Glomerular visceral epithelial cell (primary cell): ENCODE results near the gene LETM1.

Source experiments
- DNase-seq: peaks from one replicate; pipeline ENCODE4 v3.0.0-alpha.2; 2016; ENCODE audit errors: extremely low spot score

Gene LETM1

GRCh38 chr4:1778642-1779392 lies 77.1 kb downstream of the LETM1 start:
- DNase-seq = no peak

DNA sequence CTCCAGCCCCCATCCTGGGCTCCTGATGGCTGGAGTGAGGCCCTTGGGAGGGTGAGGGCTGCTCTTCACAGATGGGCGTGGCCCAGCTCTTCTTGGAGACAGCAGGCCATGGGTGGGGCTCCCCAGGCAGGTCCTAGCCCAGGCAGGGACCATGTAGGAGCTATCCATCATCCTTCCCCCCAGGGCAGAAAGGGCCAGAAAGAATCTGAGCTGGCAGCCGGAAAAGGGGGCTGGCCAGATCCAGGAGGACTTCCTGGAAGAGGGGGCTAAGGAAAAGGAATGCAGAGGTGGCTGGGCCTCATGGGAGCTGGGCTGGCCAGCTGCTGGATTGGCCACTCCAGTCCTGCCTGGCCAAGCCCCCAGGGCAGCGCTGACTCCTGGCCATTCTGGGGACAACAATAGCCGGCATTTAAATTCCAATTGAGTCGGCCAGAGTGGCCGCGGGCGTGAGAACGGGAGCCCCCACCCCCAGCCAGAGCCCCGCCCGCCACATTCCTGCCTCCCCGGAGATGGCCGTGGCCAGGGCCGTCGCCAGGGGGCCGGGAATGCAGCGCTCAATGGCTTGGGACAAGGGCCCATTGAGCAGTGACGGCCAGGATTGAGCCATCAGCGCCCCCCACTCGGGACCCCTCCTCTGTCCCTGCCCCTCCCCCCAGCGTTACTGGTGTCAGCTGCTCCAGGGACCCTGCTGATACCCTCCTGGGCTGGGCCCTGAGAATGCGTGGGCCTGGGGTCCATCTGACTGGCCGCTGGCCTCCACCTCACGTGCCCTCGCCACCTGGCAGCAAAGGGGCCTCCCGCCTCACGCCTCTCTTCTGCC lies 77.9 kb downstream of the LETM1 start:
- DNase-seq = no peak

GRCh38 chr4:1776521-1777161 lies 79.3 kb downstream of the LETM1 start:
- DNase-seq = no peak

DNA sequence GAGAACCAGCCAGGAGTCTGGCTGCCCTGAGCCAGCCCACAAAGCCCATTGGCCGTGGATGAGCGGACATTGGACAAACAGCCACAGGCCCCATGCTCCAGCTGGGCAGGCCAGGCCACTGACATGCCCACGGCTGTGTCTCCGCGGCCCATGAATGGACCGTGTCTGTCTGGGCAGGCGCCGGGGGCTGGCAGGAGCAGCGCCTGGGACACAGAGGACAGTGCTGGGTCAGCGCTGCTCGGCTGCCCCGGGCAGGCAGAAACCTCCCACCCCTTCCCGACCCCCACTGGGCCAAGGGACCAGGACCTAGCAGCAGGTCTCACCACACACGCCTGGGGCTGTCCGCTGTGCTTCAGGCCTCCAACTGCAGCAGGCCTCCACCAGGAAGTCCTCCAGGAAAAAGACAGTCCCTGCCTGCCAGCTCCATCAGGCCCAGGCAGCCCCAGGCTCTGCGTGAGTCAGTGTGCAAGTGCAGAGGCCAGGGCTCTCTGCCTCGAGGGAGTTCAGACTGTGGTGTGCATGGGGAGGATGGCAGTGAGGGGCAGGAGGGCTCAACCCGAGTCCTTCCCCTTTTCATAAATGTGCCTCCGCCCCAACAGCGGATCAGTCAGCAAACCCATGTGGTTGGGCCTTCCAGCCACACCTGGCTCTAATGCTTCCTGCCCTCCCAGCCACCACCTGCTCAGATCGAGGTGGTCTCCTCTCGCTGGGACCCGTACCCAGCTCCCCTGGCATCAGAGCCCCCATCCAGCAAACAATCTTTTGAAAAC lies 80.0 kb downstream of the LETM1 start:
- DNase-seq = peak; percentile 22

DNA sequence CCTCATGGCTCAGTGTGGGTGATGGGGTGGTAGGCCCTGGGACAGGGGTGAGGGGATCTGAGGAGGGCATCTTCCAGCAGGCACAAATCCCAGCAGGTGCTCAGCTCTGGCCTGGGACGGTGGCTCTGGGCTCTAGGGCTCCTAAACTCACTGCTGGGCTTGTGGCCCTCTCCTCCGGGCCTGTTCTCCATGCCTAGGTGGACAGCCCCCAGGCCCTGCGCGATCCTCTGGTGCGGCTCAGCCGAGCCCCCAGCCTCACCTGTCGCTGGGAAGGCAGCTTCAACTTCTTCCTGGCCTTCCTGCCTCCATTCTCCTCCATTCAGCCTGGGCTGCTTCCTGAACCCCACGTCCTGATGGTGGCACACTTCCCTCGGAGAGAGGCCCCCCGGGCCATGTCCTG lies 82.2 kb downstream of the LETM1 start:
- DNase-seq = no peak

DNA sequence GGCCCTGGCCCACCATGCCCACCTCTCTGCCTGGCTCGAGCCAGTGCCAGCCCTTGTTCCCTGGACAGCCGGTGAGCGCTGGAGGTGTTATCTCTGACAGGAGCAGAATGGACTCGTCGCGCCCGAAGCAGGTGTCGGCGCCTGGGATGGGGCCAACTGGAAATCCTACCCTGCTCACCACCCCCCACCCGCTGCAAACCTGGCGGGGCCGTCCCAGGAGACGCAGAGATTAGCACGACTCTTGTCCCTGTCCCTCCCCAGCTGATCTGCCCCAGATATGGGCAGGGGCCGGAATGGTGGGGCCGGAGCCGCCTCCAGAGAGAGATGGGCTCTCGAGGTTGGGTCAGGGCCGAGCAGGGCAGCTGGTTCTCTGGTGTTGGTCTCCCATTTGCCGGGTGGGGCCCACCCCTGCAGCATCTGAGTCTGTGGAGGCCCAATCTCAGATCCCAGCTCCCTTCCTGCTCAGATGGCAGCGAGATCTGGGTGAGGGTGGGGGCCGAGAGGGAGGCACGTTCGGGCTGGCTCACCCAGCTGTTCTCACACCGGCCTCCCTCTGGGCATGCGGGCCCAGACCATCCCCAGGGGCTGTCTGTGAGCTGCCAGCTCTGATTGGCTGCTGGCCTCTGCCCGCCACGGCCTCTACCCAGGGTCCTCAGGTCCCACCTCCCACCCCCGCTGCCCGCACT lies 83.0 kb downstream of the LETM1 start:
- no peak for DNase-seq

DNA sequence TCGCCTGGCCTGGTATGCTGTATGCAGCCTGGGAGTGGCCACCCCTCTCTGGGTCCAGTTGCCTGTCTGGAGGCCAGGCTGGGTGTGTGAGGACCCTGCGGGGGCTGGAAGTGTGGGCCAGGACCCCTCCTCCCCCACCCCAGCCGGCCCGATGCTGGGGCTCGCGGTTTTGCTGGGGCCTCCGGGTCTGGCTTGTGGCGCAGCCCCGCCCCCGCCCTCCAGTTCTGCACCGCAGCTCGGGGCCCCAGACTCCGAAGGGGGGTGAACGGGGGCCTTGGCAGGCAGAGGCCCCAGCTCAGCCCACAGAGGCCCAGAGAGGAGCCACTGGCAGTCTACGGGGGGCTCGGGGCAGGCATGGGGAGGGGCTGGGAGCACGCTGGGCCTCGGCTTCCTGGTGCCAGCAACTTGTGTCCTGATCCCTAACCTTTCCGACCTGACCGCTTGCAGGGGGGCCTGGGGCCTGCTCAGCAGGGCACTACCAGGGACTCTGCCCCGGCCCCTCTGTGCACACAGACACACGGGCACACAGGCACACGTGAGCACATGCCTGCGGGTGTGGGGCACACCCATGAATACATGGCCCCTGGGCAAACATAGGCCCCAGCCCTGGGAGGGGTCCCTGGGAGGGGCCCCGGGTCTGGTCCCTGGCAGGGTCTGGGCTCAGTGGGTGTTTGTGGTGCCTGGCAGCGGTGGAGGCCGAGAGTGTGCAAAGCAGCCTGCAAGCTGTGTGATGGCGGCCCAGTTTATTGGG lies 84.2 kb downstream of the LETM1 start:
- no peak for DNase-seq

GRCh38 chr4:1770791-1771231 lies 85.1 kb downstream of the LETM1 start:
- DNase-seq = no peak

DNA sequence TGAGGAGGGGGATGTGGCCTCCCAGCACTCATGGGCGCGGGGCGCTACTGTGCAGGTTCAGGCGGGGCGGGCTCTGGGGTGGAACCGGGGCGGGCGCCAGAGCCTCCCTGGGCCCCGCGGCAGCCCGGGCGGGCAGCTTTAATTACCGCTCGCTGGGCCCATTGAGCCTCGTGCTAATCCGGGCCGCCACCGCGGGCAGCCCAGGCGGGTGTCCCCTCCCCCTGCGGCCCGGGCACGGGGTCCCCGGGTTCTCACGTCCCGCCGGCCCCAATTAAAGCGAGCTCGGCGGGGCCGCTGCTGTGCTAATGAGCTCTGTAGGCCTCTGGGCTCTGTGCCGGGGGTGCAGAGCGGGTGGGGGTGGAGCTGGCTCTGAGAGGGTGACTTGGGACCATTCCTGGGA lies 85.7 kb downstream of the LETM1 start:
- no peak for DNase-seq

DNA sequence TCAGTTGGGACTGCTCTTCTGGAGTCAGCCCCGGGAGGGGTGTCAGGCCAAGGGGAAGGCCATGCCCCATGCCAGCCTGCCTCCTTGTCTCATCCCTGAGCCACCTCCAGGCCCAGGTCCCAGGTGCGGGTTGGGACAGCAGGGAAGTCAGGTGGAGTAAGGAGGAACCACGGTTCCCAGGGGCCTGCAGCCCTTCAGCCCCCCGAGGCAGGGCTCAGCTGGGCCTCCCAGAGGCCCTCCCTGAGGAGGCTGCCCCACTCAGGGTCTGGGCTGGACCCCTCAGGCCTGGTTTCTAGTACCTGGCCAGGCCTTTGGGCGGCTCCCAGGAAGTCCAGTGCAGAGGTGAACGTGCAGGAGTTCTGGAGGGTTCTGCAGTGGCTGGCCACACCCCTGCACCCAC lies 86.3 kb downstream of the LETM1 start:
- DNase-seq = no peak

DNA sequence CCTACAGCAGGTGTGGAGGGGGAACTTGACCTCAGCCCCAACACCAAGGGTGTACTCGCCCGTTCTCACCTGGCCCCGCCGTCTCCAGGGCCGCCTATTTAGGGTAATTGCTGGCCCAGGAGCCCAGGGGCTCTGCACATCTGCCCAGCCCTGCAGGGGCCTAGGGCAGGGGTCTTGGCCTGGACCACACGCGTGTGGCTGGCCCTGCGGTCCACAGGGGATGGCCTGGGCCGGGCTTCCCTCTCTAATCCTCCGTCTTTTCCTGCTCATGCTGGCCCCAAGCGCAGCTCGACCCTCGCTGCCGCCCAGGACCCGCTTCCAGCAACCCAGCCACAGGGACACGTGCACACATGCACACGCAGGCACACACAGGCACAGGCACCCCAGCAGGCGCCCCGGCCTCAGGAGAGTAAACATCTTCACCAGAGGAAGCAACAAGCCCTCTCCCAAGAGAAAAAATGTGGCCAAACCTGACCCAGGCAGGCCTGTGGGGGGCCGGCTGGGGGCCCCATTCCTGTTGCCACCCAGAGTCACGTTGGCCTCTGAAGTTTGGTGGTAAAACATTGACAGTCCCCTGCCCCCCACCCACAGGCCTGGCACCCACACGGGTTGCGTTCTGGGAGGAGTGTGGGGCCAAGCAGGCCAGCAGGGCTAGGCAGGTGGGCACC lies 87.5 kb downstream of the LETM1 start:
- DNase-seq = no peak

DNA sequence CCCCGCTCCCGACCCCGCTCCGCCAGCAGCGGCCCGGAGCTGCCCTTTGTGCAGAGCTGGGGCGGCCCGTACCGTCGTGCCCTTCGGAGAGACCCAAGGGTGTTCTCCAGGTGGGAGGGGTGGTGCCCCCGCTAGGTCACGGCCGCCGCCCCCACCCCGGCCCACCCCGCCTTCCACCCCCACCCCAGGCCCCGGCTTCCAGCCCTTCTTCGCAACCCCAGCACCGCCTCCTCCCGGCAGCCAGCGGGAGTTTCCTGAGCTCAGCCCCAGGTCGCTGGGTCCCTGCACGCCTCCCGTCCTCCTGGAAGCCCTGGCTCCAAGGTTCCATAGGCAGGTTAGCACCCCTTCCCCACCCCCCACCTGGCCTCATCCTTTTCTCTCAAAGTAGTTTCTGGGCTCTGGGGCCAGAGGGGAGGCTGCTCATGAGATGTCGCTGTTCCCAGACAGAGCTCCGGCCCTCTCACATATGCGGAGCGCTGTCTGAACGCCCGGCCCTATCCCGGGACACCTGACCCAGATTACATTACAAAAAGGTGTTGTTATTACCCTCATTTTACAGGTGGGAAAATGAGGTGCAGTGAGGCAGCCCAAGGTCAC lies 88.1 kb downstream of the LETM1 start:
- peak; percentile 44 for DNase-seq

DNA sequence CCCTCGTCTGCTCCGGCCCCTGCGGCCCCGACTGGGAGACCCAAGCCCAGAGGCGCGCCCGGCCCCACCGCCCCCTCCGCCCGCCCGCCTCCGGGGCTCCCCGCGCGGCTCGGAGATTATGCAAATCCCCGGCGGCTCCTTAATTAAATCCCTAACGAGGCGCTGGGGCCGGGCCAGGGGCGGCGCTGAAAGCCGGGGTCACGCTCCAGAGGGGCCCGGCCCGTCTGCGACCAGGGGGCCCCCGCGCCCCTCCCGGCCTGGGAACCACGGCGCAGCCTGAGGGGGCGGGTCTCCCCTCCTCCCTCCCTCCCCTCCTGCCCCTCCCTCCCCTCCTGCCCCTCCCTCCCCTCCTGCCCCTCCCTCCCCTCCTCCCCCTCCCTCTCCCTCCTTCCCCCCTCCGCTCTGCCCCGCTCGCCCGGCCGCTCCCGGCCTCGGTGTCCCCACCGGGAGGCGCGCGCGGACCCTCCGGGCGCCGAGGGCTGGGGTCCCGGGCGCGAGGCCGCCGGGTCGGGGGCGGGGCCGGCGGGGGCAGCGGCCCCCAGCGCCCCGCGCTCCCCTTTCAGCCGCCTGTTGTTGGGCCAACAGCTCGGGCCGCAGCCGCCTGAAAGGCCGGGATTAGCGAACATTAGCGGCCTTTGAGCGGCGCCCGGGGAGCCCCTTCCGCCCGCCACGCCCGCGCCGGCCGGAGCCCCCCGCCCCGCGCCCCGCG lies 88.7 kb downstream of the LETM1 start:
- DNase-seq = no peak

GRCh38 chr4:1766106-1767060 lies 89.6 kb downstream of the LETM1 start:
- no peak for DNase-seq

GRCh38 chr4:1765409-1766072 lies 90.4 kb downstream of the LETM1 start:
- DNase-seq = no peak

DNA sequence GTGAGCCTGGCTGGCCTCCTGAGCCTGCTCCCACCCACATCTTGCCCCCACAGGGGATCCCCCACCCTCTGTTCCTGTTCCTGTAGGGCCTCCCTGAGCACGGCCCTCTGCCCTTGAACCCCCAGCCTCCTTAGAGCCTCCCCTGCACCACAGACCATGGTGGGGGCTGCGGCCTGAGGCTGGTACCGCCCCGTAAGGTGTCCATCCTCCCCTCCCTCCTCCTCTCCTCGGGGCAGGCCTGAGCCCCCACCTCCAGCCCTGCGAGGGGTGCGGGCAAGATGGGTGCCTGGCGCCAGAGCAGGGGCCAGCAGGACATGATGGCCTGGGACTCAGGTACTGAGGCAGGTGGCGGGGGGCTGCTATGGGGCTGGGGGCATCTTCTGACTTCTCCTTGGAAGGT lies 91.3 kb downstream of the LETM1 start:
- no peak for DNase-seq

GRCh38 chr4:1763550-1764080 lies 92.3 kb downstream of the LETM1 start:
- DNase-seq = peak; percentile 57
